HepG2 (cell line): ENCODE measurements around the gene NR1H2. TPM values are rescaled to one million over a fixed set of nuclear protein-coding genes. Genes with fewer than 3 reads are reported as not detected.

ENCODE experiments used
- AGO2 ChIP-seq: fragments of 200-400 bp; formaldehyde crosslinking; optimal IDR thresholded peaks from 2 replicates; pipeline ENCODE3; 2017; ENCODE audit warnings: mild to moderate bottlenecking, low read depth, low read length, moderate library complexity
- ATF7 ChIP-seq, 2 experiments: fragments of 450-650 bp in 1 of 2; sonication (generic) in 1 of 2; formaldehyde crosslinking in 1 of 2; IDR thresholded peaks; 2 replicates each; pipeline versions ENCODE4 v1.4.0 to v1.6.1; 2016 to 2020; ENCODE audit warnings: antibody characterized with exemption in 1 of 2, mild to moderate bottlenecking in 1 of 2, missing genetic modification reagents in 1 of 2
- HOXA7 ChIP-seq: sonication (generic); formaldehyde crosslinking; IDR thresholded peaks from 2 replicates; pipeline ENCODE4 v1.8.1; 2022; ENCODE audit warnings: mild to moderate bottlenecking, missing genetic modification reagents, moderate library complexity
- IKZF1 ChIP-seq: fragments of 450-650 bp; IDR thresholded peaks from 2 replicates; pipeline ENCODE4 v1.7.1; 2016
- polyA plus RNA-seq, 8 experiments: library from polyadenylated mRNA; depleted of rRNA in 3 of 8; stranded (reverse) in 7 of 8; unstranded in 1 of 8; fragments of >200 nt; fragmentation: Illumina TruSeq in 4 of 8; extraction: Trizol in 4 of 8; gene quantifications; 2 replicates each; pipeline versions ENCODE4 v1.2.1 to v1.2.3, GENCODE V29; 2011 to 2016; ENCODE audit warnings: low read depth in 4 of 8, missing spikeins in 1 of 8, mixed read lengths in 1 of 8; ENCODE audit not compliant: insufficient read depth in 1 of 8
- total RNA-seq, 5 experiments: library from RNA; depleted of rRNA; stranded (reverse); fragments of >200 nt; fragmentation: Illumina TruSeq; extraction: Trizol; gene quantifications; 2 replicates each; pipeline ENCODE4 v1.2.3, GENCODE V29; 2016; ENCODE audit warnings: low read depth in 1 of 5
- TF ChIP-seq, protein P1 (sequence below): sonication (generic); formaldehyde crosslinking; IDR thresholded peaks from 2 replicates; pipeline ENCODE4 v1.5.0; 2020; ENCODE audit warnings: mild to moderate bottlenecking, missing genetic modification reagents, borderline replicate concordance
- TF ChIP-seq, protein P2 (sequence below): IDR thresholded peaks from 2 replicates; pipeline ENCODE4 v1.6.1; 2016; ENCODE audit warnings: low read depth, missing genetic modification reagents, missing compliant biosample characterization
- TF ChIP-seq, protein P3 (sequence below): sonication (generic); formaldehyde crosslinking; IDR thresholded peaks from 2 replicates; pipeline ENCODE4 v1.5.0; 2020; ENCODE audit warnings: missing genetic modification reagents
- TF ChIP-seq, protein P4 (sequence below): sonication (generic); formaldehyde crosslinking; IDR thresholded peaks from 2 replicates; pipeline ENCODE4 v1.5.1; 2020; ENCODE audit warnings: mild to moderate bottlenecking, missing genetic modification reagents, moderate library complexity

The NR1H2 gene
- total and polyA plus RNA-seq, 2 of the 13 experiments (the other 11 are each of a cell fraction or from before 2014, with no cell fraction given) = 10.3 to 13.5 TPM

DNA sequence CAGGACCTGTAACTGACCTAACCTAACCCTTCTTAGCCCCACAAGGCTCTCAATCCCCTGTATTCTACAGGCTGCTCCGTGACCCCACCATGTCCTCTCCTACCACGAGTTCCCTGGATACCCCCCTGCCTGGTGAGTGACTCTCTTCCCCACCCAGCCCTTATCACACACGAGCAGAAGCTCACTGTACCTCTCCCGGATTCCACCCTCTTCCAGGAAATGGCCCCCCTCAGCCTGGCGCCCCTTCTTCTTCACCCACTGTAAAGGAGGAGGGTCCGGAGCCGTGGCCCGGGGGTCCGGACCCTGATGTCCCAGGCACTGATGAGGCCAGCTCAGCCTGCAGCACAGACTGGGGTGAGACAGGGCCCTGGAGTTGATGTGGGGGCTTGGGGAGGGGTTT, 1.3 kb downstream of the NR1H2 start (continued):
- TF ChIP-seq, protein P1, sequence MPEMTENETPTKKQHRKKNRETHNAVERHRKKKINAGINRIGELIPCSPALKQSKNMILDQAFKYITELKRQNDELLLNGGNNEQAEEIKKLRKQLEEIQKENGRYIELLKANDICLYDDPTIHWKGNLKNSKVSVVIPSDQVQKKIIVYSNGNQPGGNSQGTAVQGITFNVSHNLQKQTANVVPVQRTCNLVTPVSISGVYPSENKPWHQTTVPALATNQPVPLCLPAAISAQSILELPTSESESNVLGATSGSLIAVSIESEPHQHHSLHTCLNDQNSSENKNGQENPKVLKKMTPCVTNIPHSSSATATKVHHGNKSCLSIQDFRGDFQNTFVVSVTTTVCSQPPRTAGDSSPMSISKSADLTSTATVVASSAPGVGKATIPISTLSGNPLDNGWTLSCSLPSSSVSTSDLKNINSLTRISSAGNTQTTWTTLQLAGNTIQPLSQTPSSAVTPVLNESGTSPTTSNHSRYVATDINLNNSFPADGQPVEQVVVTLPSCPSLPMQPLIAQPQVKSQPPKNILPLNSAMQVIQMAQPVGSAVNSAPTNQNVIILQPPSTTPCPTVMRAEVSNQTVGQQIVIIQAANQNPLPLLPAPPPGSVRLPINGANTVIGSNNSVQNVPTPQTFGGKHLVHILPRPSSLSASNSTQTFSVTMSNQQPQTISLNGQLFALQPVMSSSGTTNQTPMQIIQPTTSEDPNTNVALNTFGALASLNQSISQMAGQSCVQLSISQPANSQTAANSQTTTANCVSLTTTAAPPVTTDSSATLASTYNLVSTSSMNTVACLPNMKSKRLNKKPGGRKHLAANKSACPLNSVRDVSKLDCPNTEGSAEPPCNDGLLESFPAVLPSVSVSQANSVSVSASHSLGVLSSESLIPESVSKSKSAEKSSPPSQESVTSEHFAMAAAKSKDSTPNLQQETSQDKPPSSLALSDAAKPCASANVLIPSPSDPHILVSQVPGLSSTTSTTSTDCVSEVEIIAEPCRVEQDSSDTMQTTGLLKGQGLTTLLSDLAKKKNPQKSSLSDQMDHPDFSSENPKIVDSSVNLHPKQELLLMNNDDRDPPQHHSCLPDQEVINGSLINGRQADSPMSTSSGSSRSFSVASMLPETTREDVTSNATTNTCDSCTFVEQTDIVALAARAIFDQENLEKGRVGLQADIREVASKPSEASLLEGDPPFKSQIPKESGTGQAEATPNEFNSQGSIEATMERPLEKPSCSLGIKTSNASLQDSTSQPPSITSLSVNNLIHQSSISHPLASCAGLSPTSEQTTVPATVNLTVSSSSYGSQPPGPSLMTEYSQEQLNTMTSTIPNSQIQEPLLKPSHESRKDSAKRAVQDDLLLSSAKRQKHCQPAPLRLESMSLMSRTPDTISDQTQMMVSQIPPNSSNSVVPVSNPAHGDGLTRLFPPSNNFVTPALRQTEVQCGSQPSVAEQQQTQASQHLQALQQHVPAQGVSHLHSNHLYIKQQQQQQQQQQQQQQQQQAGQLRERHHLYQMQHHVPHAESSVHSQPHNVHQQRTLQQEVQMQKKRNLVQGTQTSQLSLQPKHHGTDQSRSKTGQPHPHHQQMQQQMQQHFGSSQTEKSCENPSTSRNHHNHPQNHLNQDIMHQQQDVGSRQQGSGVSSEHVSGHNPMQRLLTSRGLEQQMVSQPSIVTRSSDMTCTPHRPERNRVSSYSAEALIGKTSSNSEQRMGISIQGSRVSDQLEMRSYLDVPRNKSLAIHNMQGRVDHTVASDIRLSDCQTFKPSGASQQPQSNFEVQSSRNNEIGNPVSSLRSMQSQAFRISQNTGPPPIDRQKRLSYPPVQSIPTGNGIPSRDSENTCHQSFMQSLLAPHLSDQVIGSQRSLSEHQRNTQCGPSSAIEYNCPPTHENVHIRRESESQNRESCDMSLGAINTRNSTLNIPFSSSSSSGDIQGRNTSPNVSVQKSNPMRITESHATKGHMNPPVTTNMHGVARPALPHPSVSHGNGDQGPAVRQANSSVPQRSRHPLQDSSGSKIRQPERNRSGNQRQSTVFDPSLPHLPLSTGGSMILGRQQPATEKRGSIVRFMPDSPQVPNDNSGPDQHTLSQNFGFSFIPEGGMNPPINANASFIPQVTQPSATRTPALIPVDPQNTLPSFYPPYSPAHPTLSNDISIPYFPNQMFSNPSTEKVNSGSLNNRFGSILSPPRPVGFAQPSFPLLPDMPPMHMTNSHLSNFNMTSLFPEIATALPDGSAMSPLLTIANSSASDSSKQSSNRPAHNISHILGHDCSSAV (CRISPR knock-in tag) = no peak
- TF ChIP-seq, protein P2, sequence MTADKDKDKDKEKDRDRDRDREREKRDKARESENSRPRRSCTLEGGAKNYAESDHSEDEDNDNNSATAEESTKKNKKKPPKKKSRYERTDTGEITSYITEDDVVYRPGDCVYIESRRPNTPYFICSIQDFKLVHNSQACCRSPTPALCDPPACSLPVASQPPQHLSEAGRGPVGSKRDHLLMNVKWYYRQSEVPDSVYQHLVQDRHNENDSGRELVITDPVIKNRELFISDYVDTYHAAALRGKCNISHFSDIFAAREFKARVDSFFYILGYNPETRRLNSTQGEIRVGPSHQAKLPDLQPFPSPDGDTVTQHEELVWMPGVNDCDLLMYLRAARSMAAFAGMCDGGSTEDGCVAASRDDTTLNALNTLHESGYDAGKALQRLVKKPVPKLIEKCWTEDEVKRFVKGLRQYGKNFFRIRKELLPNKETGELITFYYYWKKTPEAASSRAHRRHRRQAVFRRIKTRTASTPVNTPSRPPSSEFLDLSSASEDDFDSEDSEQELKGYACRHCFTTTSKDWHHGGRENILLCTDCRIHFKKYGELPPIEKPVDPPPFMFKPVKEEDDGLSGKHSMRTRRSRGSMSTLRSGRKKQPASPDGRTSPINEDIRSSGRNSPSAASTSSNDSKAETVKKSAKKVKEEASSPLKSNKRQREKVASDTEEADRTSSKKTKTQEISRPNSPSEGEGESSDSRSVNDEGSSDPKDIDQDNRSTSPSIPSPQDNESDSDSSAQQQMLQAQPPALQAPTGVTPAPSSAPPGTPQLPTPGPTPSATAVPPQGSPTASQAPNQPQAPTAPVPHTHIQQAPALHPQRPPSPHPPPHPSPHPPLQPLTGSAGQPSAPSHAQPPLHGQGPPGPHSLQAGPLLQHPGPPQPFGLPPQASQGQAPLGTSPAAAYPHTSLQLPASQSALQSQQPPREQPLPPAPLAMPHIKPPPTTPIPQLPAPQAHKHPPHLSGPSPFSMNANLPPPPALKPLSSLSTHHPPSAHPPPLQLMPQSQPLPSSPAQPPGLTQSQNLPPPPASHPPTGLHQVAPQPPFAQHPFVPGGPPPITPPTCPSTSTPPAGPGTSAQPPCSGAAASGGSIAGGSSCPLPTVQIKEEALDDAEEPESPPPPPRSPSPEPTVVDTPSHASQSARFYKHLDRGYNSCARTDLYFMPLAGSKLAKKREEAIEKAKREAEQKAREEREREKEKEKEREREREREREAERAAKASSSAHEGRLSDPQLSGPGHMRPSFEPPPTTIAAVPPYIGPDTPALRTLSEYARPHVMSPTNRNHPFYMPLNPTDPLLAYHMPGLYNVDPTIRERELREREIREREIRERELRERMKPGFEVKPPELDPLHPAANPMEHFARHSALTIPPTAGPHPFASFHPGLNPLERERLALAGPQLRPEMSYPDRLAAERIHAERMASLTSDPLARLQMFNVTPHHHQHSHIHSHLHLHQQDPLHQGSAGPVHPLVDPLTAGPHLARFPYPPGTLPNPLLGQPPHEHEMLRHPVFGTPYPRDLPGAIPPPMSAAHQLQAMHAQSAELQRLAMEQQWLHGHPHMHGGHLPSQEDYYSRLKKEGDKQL (CRISPR knock-in tag) = no peak
- TF ChIP-seq, protein P3, sequence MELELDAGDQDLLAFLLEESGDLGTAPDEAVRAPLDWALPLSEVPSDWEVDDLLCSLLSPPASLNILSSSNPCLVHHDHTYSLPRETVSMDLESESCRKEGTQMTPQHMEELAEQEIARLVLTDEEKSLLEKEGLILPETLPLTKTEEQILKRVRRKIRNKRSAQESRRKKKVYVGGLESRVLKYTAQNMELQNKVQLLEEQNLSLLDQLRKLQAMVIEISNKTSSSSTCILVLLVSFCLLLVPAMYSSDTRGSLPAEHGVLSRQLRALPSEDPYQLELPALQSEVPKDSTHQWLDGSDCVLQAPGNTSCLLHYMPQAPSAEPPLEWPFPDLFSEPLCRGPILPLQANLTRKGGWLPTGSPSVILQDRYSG (CRISPR knock-in tag) = no peak
- TF ChIP-seq AGO2 = no peak
- no peak for TF ChIP-seq ATF7 (IDR thresholded peaks at IDR 0.05)
- no peak for TF ChIP-seq ATF7 (CRISPR knock-in tag; IDR thresholded peaks at IDR 0.05)
- TF ChIP-seq HOXA7 = no peak
- TF ChIP-seq IKZF1 = no peak
- TF ChIP-seq, protein P4, sequence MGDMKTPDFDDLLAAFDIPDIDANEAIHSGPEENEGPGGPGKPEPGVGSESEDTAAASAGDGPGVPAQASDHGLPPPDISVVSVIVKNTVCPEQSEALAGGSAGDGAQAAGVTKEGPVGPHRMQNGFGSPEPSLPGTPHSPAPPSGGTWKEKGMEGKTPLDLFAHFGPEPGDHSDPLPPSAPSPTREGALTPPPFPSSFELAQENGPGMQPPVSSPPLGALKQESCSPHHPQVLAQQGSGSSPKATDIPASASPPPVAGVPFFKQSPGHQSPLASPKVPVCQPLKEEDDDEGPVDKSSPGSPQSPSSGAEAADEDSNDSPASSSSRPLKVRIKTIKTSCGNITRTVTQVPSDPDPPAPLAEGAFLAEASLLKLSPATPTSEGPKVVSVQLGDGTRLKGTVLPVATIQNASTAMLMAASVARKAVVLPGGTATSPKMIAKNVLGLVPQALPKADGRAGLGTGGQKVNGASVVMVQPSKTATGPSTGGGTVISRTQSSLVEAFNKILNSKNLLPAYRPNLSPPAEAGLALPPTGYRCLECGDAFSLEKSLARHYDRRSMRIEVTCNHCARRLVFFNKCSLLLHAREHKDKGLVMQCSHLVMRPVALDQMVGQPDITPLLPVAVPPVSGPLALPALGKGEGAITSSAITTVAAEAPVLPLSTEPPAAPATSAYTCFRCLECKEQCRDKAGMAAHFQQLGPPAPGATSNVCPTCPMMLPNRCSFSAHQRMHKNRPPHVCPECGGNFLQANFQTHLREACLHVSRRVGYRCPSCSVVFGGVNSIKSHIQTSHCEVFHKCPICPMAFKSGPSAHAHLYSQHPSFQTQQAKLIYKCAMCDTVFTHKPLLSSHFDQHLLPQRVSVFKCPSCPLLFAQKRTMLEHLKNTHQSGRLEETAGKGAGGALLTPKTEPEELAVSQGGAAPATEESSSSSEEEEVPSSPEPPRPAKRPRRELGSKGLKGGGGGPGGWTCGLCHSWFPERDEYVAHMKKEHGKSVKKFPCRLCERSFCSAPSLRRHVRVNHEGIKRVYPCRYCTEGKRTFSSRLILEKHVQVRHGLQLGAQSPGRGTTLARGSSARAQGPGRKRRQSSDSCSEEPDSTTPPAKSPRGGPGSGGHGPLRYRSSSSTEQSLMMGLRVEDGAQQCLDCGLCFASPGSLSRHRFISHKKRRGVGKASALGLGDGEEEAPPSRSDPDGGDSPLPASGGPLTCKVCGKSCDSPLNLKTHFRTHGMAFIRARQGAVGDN (CRISPR knock-in tag) = no peak
